Astrocyte of the cerebellum (primary cell): ENCODE results near the gene GPHN.

ENCODE experiments used
- DNase-seq: peaks from one replicate; pipeline ENCODE4 v3.0.0-alpha.2; 2011; ENCODE audit warnings: low read depth
- H3K4me3 ChIP-seq: 2 replicates; pipeline ENCODE4 v1.5.1; 2011; ENCODE audit warnings: mild to moderate bottlenecking, low read depth, low read length, moderate library complexity
- in situ Hi-C: cut with HindIII; loops from 2 replicates; pipeline ENCODE4 v1.10.0; 2017; ENCODE audit warnings: low sequenced_read_pairs
- TF ChIP-seq, protein P1 (sequence below): IDR thresholded peaks from 2 replicates; pipeline ENCODE4 v1.5.1; 2012; ENCODE audit warnings: low read length, low read depth, moderate library complexity, mild to moderate bottlenecking; ENCODE audit errors: missing control alignments

GPHN gene

DNA sequence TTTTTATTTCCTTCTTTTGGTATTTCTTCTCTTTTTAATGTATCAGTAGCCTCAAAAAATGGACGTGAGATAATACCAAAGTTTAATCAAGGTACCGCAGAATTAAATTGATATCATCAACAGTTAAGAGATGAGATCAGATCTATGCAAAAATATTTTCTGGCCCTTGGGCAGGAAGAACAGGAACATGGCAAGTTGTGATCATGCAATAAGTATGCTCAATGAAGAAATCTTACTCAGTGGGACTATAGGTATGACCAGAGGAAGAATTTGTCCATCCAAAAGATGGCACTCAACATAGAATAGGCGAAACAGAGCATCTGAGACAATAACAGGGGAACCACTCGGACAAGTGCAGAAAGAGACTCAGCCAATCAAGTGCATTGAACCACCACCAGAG lies 680.4 kb downstream of the GPHN start:
- DNase-seq, result no peak
- in situ Hi-C loops, result loop anchor here (5.0 to 10.0 kb wide), 2 partner anchors 56 to 99 kb away; partner anchors contain the start of gene PALS1
- TF ChIP-seq, protein P1, sequence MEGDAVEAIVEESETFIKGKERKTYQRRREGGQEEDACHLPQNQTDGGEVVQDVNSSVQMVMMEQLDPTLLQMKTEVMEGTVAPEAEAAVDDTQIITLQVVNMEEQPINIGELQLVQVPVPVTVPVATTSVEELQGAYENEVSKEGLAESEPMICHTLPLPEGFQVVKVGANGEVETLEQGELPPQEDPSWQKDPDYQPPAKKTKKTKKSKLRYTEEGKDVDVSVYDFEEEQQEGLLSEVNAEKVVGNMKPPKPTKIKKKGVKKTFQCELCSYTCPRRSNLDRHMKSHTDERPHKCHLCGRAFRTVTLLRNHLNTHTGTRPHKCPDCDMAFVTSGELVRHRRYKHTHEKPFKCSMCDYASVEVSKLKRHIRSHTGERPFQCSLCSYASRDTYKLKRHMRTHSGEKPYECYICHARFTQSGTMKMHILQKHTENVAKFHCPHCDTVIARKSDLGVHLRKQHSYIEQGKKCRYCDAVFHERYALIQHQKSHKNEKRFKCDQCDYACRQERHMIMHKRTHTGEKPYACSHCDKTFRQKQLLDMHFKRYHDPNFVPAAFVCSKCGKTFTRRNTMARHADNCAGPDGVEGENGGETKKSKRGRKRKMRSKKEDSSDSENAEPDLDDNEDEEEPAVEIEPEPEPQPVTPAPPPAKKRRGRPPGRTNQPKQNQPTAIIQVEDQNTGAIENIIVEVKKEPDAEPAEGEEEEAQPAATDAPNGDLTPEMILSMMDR, result no peak
- no peak overlapping the region for H3K4me3 ChIP-seq

DNA sequence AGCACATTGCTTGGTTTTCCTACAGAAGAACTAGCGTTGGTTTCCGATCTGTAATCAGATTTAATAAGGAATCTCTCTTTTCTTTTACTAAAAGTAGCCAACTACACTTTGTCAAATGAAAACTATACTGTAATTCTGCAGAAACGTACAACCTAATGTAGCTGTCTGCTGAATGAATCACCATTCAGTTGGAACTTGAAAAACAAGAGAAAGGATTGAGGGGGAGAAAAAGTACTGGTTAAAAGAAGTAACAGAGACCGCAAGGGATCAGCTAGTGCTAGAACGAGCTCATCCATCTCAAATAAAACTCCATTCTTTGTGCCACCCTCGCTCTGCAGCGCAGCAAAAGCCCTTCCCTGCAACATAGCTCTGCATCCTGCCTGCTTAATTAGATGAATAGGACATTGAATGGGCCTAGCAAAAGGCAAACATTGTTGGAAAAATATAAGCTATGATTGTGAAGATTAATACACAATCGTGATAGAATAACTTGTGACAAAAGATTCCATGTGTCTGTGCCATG lies 683.9 kb downstream of the GPHN start:
- no peak for DNase-seq
- H3K4me3 ChIP-seq, result no peak overlapping the region
- TF ChIP-seq, protein P1, result no peak
- in situ Hi-C loops, result no loop called here

DNA sequence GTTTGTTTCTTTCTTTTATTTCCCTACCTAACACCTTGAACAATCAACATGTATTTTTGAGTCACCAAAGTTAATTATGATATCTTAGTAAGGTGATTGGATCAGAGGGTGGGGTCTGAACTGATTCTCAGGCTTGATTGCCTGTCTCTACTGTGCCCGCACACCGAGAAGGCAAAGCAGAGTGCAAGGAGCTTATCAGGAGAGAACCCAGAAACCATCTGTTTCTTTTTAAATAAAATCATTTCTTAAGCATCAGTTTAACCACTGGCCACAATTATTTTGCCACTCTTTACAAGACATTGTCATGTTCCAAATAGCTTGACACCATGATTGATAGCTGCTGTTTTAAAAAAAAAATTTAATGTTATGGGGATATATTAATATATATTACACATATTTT lies 684.4 kb downstream of the GPHN start:
- H3K4me3 ChIP-seq, result no peak overlapping the region
- in situ Hi-C loops, result no loop called here
- TF ChIP-seq, protein P1, result no peak
- no peak for DNase-seq

DNA sequence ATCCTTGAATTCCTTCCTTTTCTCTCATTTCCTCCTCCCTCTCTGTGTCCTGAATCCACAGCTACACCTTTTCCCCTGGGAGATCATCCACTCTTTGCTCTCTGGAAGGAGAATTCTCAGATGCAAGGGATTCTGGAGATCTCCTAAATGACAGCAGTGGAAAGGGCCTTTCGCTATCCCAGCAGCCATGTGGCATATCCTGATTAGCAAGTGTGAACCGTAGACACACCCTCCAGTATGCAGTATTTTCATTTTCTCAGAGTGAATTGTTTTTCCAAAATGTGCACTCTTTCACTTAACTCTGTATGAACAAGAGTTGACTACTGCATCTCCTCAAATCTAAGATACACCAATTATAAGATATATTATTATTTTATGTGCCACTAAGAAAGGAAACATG lies 687.3 kb downstream of the GPHN start:
- TF ChIP-seq, protein P1, result no peak
- no peak overlapping the region for H3K4me3 ChIP-seq
- no peak for DNase-seq
- in situ Hi-C loops, result no loop called here

DNA sequence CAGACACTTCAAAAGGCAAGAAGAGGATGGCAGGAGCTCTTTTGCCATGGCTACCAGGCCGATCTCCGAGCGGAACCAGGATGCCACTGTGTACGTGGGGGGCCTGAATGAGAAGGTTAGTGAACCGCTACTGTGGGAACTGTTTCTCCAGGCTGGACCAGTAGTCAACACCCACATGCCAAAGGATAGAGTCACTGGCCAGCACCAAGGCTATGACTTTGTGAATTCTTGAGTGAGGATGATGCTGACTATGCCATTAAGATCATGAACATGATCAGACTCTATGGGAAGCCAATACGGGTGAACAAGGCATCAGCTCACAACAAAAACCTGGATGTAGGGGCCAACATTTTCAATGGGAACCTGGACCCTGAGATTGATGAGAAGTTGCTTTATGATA lies 691.1 kb downstream of the GPHN start:
- no peak for DNase-seq
- TF ChIP-seq, protein P1, result no peak
- no peak overlapping the region for H3K4me3 ChIP-seq
- in situ Hi-C loops, result no loop called here

DNA sequence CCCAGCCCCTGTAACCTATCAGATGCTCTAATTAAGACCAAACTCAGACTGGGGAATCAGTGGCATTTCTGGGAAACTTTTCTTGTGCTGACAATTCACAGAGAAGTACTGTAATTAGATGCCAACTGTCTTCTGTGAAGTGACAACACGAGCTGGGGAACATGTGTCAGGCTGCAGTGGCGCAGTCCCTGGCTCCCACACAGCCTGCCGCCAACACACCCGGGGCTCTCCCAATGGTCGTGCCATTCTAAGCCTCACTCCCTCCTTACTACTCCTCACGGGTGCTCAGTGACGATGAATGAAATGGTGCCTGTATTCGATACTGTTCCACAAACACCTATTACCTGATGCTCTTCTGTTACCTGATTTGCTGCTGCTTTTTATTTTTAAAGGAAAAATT lies 699.9 kb downstream of the GPHN start:
- TF ChIP-seq, protein P1, result no peak
- in situ Hi-C loops, result no loop called here
- no peak overlapping the region for H3K4me3 ChIP-seq
- no peak for DNase-seq

DNA sequence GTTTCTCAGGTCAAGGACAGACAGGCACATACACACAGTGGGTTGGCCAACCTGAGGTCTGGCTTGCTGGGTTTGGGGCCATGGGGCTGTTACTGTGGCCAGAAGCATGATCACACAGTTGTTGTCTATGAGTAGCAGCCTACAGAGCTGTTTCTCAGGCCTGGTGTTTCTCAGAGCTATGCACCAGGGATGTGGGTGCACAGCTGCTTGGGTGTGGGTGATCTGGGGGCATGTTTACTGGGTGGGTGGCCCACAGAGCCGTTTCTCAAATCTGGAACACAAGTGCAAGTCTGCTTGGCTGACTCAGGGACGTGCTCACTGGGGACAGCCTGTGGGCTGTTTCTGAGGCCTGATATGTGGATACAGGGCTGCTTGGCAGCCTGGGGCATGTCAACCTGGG lies 710.2 kb downstream of the GPHN start:
- TF ChIP-seq, protein P1, result no peak
- H3K4me3 ChIP-seq, result no peak overlapping the region
- DNase-seq, result no peak
- in situ Hi-C loops, result no loop called here
